Ishikawa (cell line): ENCODE data around the gene DARS1.

Experiments used
- CEBPB ChIP-seq: IDR thresholded peaks from 2 replicates; pipeline ENCODE4 v1.6.1; 2012
- CREB1 ChIP-seq: IDR thresholded peaks from 2 replicates; pipeline ENCODE4 v1.6.1; 2012; ENCODE audit warnings: low read depth
- EGR1 ChIP-seq: IDR thresholded peaks from 2 replicates; pipeline ENCODE4 v1.6.1; 2012
- EP300 ChIP-seq: IDR thresholded peaks from 2 replicates; pipeline ENCODE4 v1.6.1; 2012; ENCODE audit warnings: borderline replicate concordance
- FOXM1 ChIP-seq: IDR thresholded peaks from 2 replicates; pipeline ENCODE4 v1.6.1; 2012; ENCODE audit warnings: low read depth, borderline replicate concordance
- NFIC ChIP-seq: IDR thresholded peaks from 2 replicates; pipeline ENCODE4 v1.6.1; 2012
- RAD21 ChIP-seq: IDR thresholded peaks from 2 replicates; pipeline ENCODE4 v1.6.1; 2012; ENCODE audit warnings: low read depth
- TAF1 ChIP-seq: IDR thresholded peaks from 2 replicates; pipeline ENCODE4 v1.6.1; 2012; ENCODE audit warnings: low read depth, mild to moderate bottlenecking
- TCF12 ChIP-seq: IDR thresholded peaks from 2 replicates; pipeline ENCODE4 v1.6.1; 2012; ENCODE audit warnings: low read depth
- TEAD4 ChIP-seq: IDR thresholded peaks from 2 replicates; pipeline ENCODE4 v1.6.1; 2012
- YY1 ChIP-seq: IDR thresholded peaks from 2 replicates; pipeline ENCODE4 v1.6.1; 2012; ENCODE audit warnings: low read depth
- ZBTB7A ChIP-seq: IDR thresholded peaks from 2 replicates; pipeline ENCODE4 v1.6.1; 2012; ENCODE audit warnings: low read depth
- TF ChIP-seq, protein P1 (sequence below): IDR thresholded peaks from 2 replicates; pipeline ENCODE4 v1.6.1; 2012; ENCODE audit warnings: low read depth, mild to moderate bottlenecking
- TF ChIP-seq, protein P2 (sequence below): IDR thresholded peaks from 2 replicates; pipeline ENCODE4 v1.6.1; 2012
- TF ChIP-seq, protein P3 (sequence below): IDR thresholded peaks from 2 replicates; pipeline ENCODE4 v1.6.1; 2012

DARS1 gene

DNA sequence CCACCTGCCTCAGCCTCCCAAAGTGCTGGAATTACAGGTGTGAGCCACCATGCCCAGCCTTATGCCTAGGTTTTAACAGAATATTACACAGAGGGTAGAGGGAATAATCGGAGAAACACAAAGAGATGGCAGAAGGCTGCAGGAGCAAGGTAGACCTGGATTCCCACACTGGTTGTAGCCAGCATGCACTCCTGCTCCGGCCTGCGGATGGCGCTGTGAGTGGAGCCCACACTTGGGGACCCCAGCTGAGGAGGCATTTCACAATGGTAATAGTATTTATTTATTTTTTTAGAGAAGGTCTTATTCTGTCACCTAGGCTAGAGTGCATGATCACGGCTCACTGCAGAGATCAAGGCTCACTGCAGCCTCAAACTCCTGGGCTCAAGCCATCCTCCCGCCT, 38.8 kb upstream of the DARS1 start:
- TF ChIP-seq, protein P1, sequence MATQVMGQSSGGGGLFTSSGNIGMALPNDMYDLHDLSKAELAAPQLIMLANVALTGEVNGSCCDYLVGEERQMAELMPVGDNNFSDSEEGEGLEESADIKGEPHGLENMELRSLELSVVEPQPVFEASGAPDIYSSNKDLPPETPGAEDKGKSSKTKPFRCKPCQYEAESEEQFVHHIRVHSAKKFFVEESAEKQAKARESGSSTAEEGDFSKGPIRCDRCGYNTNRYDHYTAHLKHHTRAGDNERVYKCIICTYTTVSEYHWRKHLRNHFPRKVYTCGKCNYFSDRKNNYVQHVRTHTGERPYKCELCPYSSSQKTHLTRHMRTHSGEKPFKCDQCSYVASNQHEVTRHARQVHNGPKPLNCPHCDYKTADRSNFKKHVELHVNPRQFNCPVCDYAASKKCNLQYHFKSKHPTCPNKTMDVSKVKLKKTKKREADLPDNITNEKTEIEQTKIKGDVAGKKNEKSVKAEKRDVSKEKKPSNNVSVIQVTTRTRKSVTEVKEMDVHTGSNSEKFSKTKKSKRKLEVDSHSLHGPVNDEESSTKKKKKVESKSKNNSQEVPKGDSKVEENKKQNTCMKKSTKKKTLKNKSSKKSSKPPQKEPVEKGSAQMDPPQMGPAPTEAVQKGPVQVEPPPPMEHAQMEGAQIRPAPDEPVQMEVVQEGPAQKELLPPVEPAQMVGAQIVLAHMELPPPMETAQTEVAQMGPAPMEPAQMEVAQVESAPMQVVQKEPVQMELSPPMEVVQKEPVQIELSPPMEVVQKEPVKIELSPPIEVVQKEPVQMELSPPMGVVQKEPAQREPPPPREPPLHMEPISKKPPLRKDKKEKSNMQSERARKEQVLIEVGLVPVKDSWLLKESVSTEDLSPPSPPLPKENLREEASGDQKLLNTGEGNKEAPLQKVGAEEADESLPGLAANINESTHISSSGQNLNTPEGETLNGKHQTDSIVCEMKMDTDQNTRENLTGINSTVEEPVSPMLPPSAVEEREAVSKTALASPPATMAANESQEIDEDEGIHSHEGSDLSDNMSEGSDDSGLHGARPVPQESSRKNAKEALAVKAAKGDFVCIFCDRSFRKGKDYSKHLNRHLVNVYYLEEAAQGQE, result no peak
- TF ChIP-seq, protein P2, sequence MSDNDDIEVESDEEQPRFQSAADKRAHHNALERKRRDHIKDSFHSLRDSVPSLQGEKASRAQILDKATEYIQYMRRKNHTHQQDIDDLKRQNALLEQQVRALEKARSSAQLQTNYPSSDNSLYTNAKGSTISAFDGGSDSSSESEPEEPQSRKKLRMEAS, result no peak
- TF ChIP-seq FOXM1 (no peak), EGR1 (no peak), RAD21 (no peak)

DNA sequence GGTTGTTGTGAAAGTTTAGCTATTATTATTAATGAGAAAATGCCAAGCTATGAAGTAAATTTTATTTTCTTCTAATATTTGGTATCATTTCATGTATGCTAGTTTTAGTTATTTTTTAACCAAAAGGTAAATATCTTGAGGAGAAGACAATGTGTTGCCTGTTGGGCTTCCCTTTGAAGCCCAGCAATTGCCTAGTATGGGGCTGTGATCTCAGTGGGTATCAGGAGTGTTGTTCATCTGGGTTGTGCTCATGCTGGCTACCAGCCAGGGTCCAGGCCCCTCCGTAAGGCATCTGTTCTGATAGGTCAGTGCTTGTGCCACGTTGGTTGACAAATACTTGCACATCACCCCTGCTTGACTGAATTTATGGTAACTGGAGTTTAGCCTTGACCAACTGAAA, 38.0 kb upstream of the DARS1 start:
- TF ChIP-seq ZBTB7A, result no peak
- TF ChIP-seq TCF12, result no peak
- no peak for TF ChIP-seq CREB1
- TF ChIP-seq TEAD4, result no peak
- TF ChIP-seq CEBPB, result no peak
- no peak for TF ChIP-seq EP300
- TF ChIP-seq RAD21, result no peak
- TF ChIP-seq TAF1, result no peak
- no peak for TF ChIP-seq FOXM1
- TF ChIP-seq, protein P2, result no peak
- TF ChIP-seq, protein P1, result no peak
- TF ChIP-seq YY1, result no peak
- no peak for TF ChIP-seq EGR1
- no peak for TF ChIP-seq NFIC
- TF ChIP-seq, protein P3, sequence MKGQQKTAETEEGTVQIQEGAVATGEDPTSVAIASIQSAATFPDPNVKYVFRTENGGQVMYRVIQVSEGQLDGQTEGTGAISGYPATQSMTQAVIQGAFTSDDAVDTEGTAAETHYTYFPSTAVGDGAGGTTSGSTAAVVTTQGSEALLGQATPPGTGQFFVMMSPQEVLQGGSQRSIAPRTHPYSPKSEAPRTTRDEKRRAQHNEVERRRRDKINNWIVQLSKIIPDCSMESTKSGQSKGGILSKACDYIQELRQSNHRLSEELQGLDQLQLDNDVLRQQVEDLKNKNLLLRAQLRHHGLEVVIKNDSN, result no peak

DNA sequence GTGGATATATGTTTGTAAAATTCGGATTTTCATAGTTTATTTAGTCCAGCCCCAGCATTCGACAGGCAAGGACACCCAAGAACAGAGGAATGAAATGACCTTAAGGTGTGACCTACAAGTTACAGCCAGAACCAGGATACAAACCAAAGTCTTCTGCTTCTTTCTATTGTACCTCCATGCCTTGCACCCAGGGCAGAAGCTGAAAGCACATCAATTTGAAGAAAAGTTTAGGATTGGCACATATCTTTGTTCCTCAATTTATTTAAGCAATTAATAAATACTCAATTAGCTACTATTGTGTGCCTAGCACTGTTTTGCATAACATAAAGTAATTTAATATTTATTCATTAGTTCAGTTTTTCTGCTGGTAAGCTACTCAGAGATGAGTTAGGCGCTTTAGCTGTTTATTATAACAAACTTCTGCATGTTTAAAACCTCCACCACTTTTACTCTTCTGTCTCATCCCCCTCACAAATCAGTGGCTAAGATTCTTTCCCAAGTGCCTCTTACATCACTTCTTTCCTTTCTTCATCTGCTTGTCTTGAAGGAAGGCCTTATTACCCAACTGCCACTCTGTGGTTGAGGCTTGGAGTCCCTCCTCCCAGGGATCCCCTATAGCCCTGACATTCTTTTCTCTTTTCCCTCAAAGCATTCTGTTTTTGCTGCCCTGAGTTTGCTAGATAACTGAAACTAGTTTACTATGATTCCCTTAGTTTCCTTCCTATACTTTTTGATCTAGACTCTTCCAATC, 37.1 kb upstream of the DARS1 start:
- TF ChIP-seq RAD21, result no peak
- TF ChIP-seq CEBPB, result no peak
- no peak for TF ChIP-seq TEAD4

DNA sequence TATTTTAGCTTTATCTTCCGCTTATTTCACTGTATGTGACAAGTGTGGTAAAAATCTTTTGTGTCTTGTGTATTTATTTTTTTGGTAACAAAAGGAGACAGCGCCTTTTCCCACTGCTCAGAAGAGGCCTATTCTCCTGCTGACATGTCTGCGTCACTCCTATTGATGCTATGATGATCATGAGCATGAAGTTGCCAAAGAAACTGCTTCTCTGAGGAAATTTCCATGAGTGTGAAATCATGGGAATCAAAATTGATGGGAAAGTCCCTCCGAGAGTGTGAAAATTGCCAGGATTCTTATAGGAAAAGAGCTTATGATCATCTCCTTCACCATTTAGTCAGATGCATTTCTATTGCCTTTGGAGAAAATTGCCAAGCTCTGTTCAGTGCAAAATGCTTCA, 36.5 kb upstream of the DARS1 start:
- TF ChIP-seq NFIC (no peak), TAF1 (no peak), YY1 (no peak), EP300 (no peak), FOXM1 (no peak), ZBTB7A (no peak), TEAD4 (no peak), TCF12 (no peak), EGR1 (no peak), CEBPB (no peak), CREB1 (no peak), RAD21 (no peak)
- TF ChIP-seq, protein P3, result no peak
- TF ChIP-seq, protein P2, result no peak
- TF ChIP-seq, protein P1, result no peak
